GM18867 (cell line): ENCODE results near the gene ZFP36L1.
"Not testable (repeated sequence)": the region's sequence is repeated elsewhere in the genome, so short reads cannot be mapped to it uniquely, and the experiment has no call there.

Experiments used
- ATAC-seq: cut with Tn5 transposase; IDR thresholded peaks from one replicate; pipeline ENCODE4 v1.9.1; 2021; ENCODE audit warnings: mild to moderate bottlenecking, moderate library complexity; ENCODE audit not compliant: unreplicated experiment

The ZFP36L1 gene

GRCh38 chr14:68766299-68767247, 26.3 kb downstream of the ZFP36L1 start:
- ATAC-seq, result no peak

GRCh38 chr14:68763843-68764242, 29.0 kb downstream of the ZFP36L1 start:
- ATAC-seq, result not testable (repeated sequence)

GRCh38 chr14:68762953-68763764, 29.7 kb downstream of the ZFP36L1 start:
- no peak for ATAC-seq

GRCh38 chr14:68761391-68761790, 31.5 kb downstream of the ZFP36L1 start:
- no peak for ATAC-seq

- ATAC-seq, result no peak
Measured at GRCh38 chr14:68760761-68761160, 32.1 kb downstream of the ZFP36L1 start.

GRCh38 chr14:68759937-68760336, 32.9 kb downstream of the ZFP36L1 start:
- ATAC-seq, result no peak

- no peak for ATAC-seq
Measured at GRCh38 chr14:68759017-68759560, 33.8 kb downstream of the ZFP36L1 start.

GRCh38 chr14:68758301-68758700, 34.6 kb downstream of the ZFP36L1 start:
- no peak for ATAC-seq

GRCh38 chr14:68757618-68758081, 35.2 kb downstream of the ZFP36L1 start:
- ATAC-seq, result no peak

GRCh38 chr14:68756734-68757133, 36.1 kb downstream of the ZFP36L1 start:
- no peak for ATAC-seq

GRCh38 chr14:68756000-68756481, 36.8 kb downstream of the ZFP36L1 start:
- ATAC-seq, result no peak

GRCh38 chr14:68755016-68755353, 37.9 kb downstream of the ZFP36L1 start:
- no peak for ATAC-seq

GRCh38 chr14:68753690-68754089, 39.2 kb downstream of the ZFP36L1 start:
- no peak for ATAC-seq

- no peak for ATAC-seq
Measured at GRCh38 chr14:68752271-68753006, 40.4 kb downstream of the ZFP36L1 start.

GRCh38 chr14:68749487-68750475, 43.1 kb downstream of the ZFP36L1 start:
- ATAC-seq, result no peak

GRCh38 chr14:68748691-68749090, 44.2 kb downstream of the ZFP36L1 start:
- no peak for ATAC-seq

- no peak for ATAC-seq
Measured at GRCh38 chr14:68748260-68748659, 44.6 kb downstream of the ZFP36L1 start.

GRCh38 chr14:68747393-68747792, 45.5 kb downstream of the ZFP36L1 start:
- ATAC-seq, result no peak

GRCh38 chr14:68744613-68745012, 48.3 kb downstream of the ZFP36L1 start:
- ATAC-seq, result no peak
